Posterior vena cava (tissue), 2 donors: ENCODE results near the gene DOCK10. TPM values are rescaled to one million over a fixed set of nuclear protein-coding genes. Genes with fewer than 3 reads are reported as not detected.

ENCODE experiments used
- DNase-seq: peaks from one replicate; pipeline ENCODE4 v3.0.0-alpha.2; 2020; ENCODE audit warnings: low spot score
- intact Hi-C, 2 donors: fragments of 100-400 bp; cut with DNase I; formaldehyde crosslinking; loops; one replicate each; pipeline versions ENCODE4 v1.14.1 to v1.14.2; 2022 to 2023
- total RNA-seq, 2 donors: library from RNA; stranded (reverse); fragmentation: NEBNext Ultra II Directional; extraction: Animal tissue kit (Norgen Biotek cat#: 25700); gene quantifications; one replicate each; pipeline ENCODE4 v1.2.1, GENCODE V29; 2021
- donor health status: DM: yes; HTN: yes; CAD: no.
- donor health status: DM: yes; HTN: yes; CAD: no.

The DOCK10 gene
- total RNA-seq, 2 donors from 2014 or later: 18.9 to 26.4 TPM

- DNase-seq: no peak
- intact Hi-C loops: no loop called here
Observed at GRCh38 chr2:224903621-224904020, 138.6 kb downstream of the DOCK10 start.

GRCh38 chr2:224901121-224901676, 141.1 kb downstream of the DOCK10 start:
- intact Hi-C loops: no loop called here
- no peak for DNase-seq

- intact Hi-C loops: no loop called here
- DNase-seq: no peak
Observed at GRCh38 chr2:224895377-224895776, 146.9 kb downstream of the DOCK10 start.

- no peak for DNase-seq
- intact Hi-C loops: loop anchor here in 1 of 2 donors (5.0 kb wide), 1 partner anchor 1002 kb away; no protein-coding TSS in a partner anchor
Observed at GRCh38 chr2:224894356-224894755, 147.9 kb downstream of the DOCK10 start.

GRCh38 chr2:224893848-224894247, 148.4 kb downstream of the DOCK10 start:
- intact Hi-C loops: loop anchor here in 1 of 2 donors (5.0 kb wide), 1 partner anchor 1002 kb away; no protein-coding TSS in a partner anchor
- no peak for DNase-seq

- intact Hi-C loops: loop anchor here in 1 of 2 donors (5.0 kb wide), 1 partner anchor 1000 kb away; no protein-coding TSS in a partner anchor
- no peak for DNase-seq
Observed at GRCh38 chr2:224892574-224893204, 149.6 kb downstream of the DOCK10 start.

GRCh38 chr2:224890372-224890771, 151.9 kb downstream of the DOCK10 start:
- intact Hi-C loops: loop anchor here in 1 of 2 donors (5.0 kb wide), 1 partner anchor 998 kb away; no protein-coding TSS in a partner anchor
- DNase-seq: no peak

- DNase-seq: no peak
- intact Hi-C loops: no loop called here
Observed at GRCh38 chr2:224887141-224887540, 155.1 kb downstream of the DOCK10 start.

GRCh38 chr2:224885836-224886547, 156.3 kb downstream of the DOCK10 start:
- intact Hi-C loops: loop anchor here in 1 of 2 donors (2.0 kb wide), 1 partner anchor 21 kb away; no protein-coding TSS in a partner anchor
- DNase-seq: no peak

- DNase-seq: no peak
- intact Hi-C loops: loop anchor here in 1 of 2 donors (2.0 kb wide), 1 partner anchor 22 kb away; no protein-coding TSS in a partner anchor
Observed at GRCh38 chr2:224885291-224885690, 157.0 kb downstream of the DOCK10 start.

- no peak for DNase-seq
- intact Hi-C loops: loop anchor here in 1 of 2 donors (2.0 kb wide), 1 partner anchor 23 kb away; no protein-coding TSS in a partner anchor
Observed at GRCh38 chr2:224884188-224884587, 158.1 kb downstream of the DOCK10 start.

GRCh38 chr2:224883700-224884099, 158.6 kb downstream of the DOCK10 start:
- intact Hi-C loops: loop anchor here in 1 of 2 donors (2.0 kb wide), 1 partner anchor 23 kb away; no protein-coding TSS in a partner anchor
- no peak for DNase-seq

GRCh38 chr2:224883172-224883516, 159.1 kb downstream of the DOCK10 start:
- intact Hi-C loops: no loop called here

GRCh38 chr2:224882291-224883171, 159.7 kb downstream of the DOCK10 start:
- DNase-seq: no peak
- intact Hi-C loops: no loop called here

More at GRCh38 chr2:224883172-224883516, 159.1 kb downstream of the DOCK10 start:
- no peak for DNase-seq

- no peak for DNase-seq
- intact Hi-C loops: no loop called here
Observed at GRCh38 chr2:224881846-224882245, 160.4 kb downstream of the DOCK10 start.

- DNase-seq: no peak
- intact Hi-C loops: no loop called here
Observed at GRCh38 chr2:224876522-224876921, 165.7 kb downstream of the DOCK10 start.

GRCh38 chr2:224875841-224876240, 166.4 kb downstream of the DOCK10 start:
- no peak for DNase-seq
- intact Hi-C loops: no loop called here

- no peak for DNase-seq
- intact Hi-C loops: no loop called here
Observed at GRCh38 chr2:224875153-224875552, 167.1 kb downstream of the DOCK10 start.

- DNase-seq: no peak
- intact Hi-C loops: no loop called here
Observed at GRCh38 chr2:224871813-224872212, 170.5 kb downstream of the DOCK10 start.
